PC-9 (cell line): Measurements from ENCODE around the gene ZFP91.

ENCODE experiments used
- EZH2 ChIP-seq: fragments of 200-600 bp; sonication (generic); IDR thresholded peaks from 2 replicates; pipeline ENCODE4 v1.8.0; 2017; ENCODE audit warnings: antibody characterized with exemption, low read depth
- TF ChIP-seq, protein P1 (sequence below): fragments of 200-600 bp; sonication (generic); conservative IDR thresholded peaks from 2 replicates; pipeline ENCODE4 v1.6.1; 2017; ENCODE audit warnings: mixed run types, antibody characterized with exemption, mild to moderate bottlenecking, moderate library complexity

DNA sequence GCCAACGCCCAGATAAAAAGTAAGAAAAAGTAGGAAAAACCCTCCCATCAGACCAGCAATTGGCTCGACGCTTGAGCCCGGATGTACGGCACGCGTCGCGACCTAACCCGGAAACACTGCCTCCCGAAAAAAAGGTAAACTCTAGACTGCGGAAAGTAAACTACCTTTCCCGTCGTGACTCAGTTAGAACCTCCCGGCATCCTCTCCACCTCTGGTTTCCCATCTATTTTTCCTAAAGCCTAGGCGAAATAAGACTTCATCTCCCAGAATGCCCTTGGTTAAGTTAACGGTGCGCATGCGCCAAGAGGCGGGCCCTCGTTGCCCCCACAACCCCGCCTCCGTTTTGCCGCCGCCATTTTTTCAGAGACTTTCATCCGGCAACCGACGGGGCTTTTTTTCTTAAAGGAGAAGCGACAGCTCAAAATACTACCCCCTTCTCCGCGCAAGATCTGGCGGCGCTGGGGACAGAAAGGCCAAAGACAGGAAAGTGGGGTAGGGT, 678 bp upstream of the ZFP91 start:
- TF ChIP-seq, protein P1, sequence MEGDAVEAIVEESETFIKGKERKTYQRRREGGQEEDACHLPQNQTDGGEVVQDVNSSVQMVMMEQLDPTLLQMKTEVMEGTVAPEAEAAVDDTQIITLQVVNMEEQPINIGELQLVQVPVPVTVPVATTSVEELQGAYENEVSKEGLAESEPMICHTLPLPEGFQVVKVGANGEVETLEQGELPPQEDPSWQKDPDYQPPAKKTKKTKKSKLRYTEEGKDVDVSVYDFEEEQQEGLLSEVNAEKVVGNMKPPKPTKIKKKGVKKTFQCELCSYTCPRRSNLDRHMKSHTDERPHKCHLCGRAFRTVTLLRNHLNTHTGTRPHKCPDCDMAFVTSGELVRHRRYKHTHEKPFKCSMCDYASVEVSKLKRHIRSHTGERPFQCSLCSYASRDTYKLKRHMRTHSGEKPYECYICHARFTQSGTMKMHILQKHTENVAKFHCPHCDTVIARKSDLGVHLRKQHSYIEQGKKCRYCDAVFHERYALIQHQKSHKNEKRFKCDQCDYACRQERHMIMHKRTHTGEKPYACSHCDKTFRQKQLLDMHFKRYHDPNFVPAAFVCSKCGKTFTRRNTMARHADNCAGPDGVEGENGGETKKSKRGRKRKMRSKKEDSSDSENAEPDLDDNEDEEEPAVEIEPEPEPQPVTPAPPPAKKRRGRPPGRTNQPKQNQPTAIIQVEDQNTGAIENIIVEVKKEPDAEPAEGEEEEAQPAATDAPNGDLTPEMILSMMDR, result peak; percentile 29; the same call in 1 of the 2 replicates
- TF ChIP-seq EZH2, result no peak
